HG02943 (cell line): ENCODE data around the gene ALDH8A1.
A peak's percentile ranks its signal among the peaks of the same experiment; 100 is the strongest.
"Not testable (repeated sequence)": the region's sequence is repeated elsewhere in the genome, so short reads cannot be mapped to it uniquely, and the experiment has no call there.

Source experiments
- ATAC-seq: cut with Tn5 transposase; IDR thresholded peaks from one replicate; pipeline ENCODE4 v1.9.1; 2021; ENCODE audit warnings: mild to moderate bottlenecking, low read depth, moderate library complexity; ENCODE audit not compliant: unreplicated experiment

The ALDH8A1 gene

GRCh38 chr6:134918418-134918961, 31.4 kb downstream of the ALDH8A1 start:
- no peak for ATAC-seq

- no peak for ATAC-seq
Measured at GRCh38 chr6:134911547-134911946, 38.4 kb downstream of the ALDH8A1 start.

GRCh38 chr6:134910593-134910935, 39.3 kb downstream of the ALDH8A1 start:
- no peak for ATAC-seq

GRCh38 chr6:134909701-134910592, 40.0 kb downstream of the ALDH8A1 start:
- ATAC-seq: no peak

- no peak for ATAC-seq
Measured at GRCh38 chr6:134908906-134909516, 40.9 kb downstream of the ALDH8A1 start.

- not testable (repeated sequence) for ATAC-seq
Measured at GRCh38 chr6:134904731-134905130, 45.2 kb downstream of the ALDH8A1 start.

GRCh38 chr6:134903448-134903847, 46.5 kb downstream of the ALDH8A1 start:
- no peak for ATAC-seq

- ATAC-seq: no peak
Measured at GRCh38 chr6:134902936-134903335, 47.0 kb downstream of the ALDH8A1 start.

GRCh38 chr6:134902074-134902861, 47.6 kb downstream of the ALDH8A1 start:
- no peak for ATAC-seq

- no peak for ATAC-seq
Measured at GRCh38 chr6:134898575-134898974, 51.3 kb downstream of the ALDH8A1 start.

- ATAC-seq: not testable (repeated sequence)
Measured at GRCh38 chr6:134898166-134898565, 51.7 kb downstream of the ALDH8A1 start.

- no peak for ATAC-seq
Measured at GRCh38 chr6:134896910-134897309, 53.0 kb downstream of the ALDH8A1 start.

GRCh38 chr6:134894800-134895199, 55.1 kb downstream of the ALDH8A1 start:
- no peak for ATAC-seq

GRCh38 chr6:134892362-134892761, 57.5 kb downstream of the ALDH8A1 start:
- no peak for ATAC-seq

- no peak for ATAC-seq
Measured at GRCh38 chr6:134891633-134892032, 58.3 kb downstream of the ALDH8A1 start.

- ATAC-seq: no peak
Measured at GRCh38 chr6:134888316-134888715, 61.6 kb downstream of the ALDH8A1 start.

GRCh38 chr6:134884752-134885151, 65.1 kb downstream of the ALDH8A1 start:
- no peak for ATAC-seq

- no peak for ATAC-seq
Measured at GRCh38 chr6:134883314-134883713, 66.6 kb downstream of the ALDH8A1 start.

GRCh38 chr6:134882426-134883038, 67.4 kb downstream of the ALDH8A1 start:
- ATAC-seq: peak; percentile 69

- ATAC-seq: no peak
Measured at GRCh38 chr6:134880487-134881190, 69.3 kb downstream of the ALDH8A1 start.
